ENCODE measurements around the gene GPR153. TPM values are rescaled to one million over a fixed set of nuclear protein-coding genes. Genes with fewer than 3 reads are reported as not detected.

Gene GPR153
- total and polyA plus RNA-seq, 2 donors (not counting 1 experiment from before 2014, with no cell fraction given), result 0.04 to 0.20 TPM

GRCh38 chr1:6199298-6200187 is 61.4 kb downstream of the GPR153 start, which contains the start of gene RPL22:
Gene RPL22, minus strand, starts transcription at chr1:6199595. Its CDS starts 22 bp downstream, at chr1:6199573.
- H3K27ac ChIP-seq (ENCODE audit: low read length in 2 of 2), result peak within 1 kb of the TSS; percentile 44 to 83

More at GRCh38 chr1:6199298-6200187, 61.4 kb downstream of the GPR153 start, which contains the start of gene RPL22:
- H3K4me3 Mint-ChIP-seq, result peak within 1 kb of the TSS; percentile 90
- peaks cover 64% of the 10 kb centered on the region for H3K79me2 ChIP-seq (ENCODE audit: control insufficient read depth, insufficient read depth, low read length)
- TF ChIP-seq EZH2 (IDR thresholded peaks at IDR 0.05; ENCODE audit: borderline replicate concordance, insufficient read depth, low read depth, low read length, poor library complexity, severe bottlenecking) (no peak), CTCF (IDR thresholded peaks at IDR 0.05) (no peak)
- DNase-seq (peak; percentile 98), ATAC-seq (ENCODE audit: low read depth) (peak; percentile 93)
- H3K27me3 ChIP-seq (replicated peaks in 1 of 4; ENCODE audit: control extremely low read depth in 1 of 4, control insufficient read depth in 3 of 4, insufficient read depth in 4 of 4, low read length in 3 of 4), result peaks cover 0 to 3% (median under 1%) of the 10 kb centered on the region in 4 experiments
- H3K4me3 ChIP-seq (ENCODE audit: control extremely low read depth in 1 of 5, extremely low read depth in 1 of 5, insufficient read depth in 1 of 5, low read depth in 2 of 5, low read length in 4 of 5), result peak within 1 kb of the TSS; percentile 75 to 99 (median 89)
- peaks cover 46% of the 10 kb centered on the region for H4K20me1 ChIP-seq (ENCODE audit: control insufficient read depth, insufficient read depth, low read length, poor library complexity, severe bottlenecking)
- H3K4me1 ChIP-seq (ENCODE audit: control insufficient read depth in 2 of 2, insufficient read depth in 2 of 2, low read length in 2 of 2), result peaks cover 23 to 24% of the 10 kb centered on the region in 2 donors
- peaks cover 39% of the 10 kb centered on the region for H3K4me1 Mint-ChIP-seq
- intact Hi-C loops (cut with micrococcal nuclease), result loop anchor here (1.0 to 10.0 kb wide), 7 partner anchors 9 to 585 kb away; partner anchors contain the start of genes ACOT7, CAMTA1, DNAJC11 and ICMT
- peaks cover 6% of the 10 kb centered on the region for H3K27me3 Mint-ChIP-seq
- no peaks in the 10 kb centered on the region for H3K9me3 Mint-ChIP-seq (ENCODE audit: insufficient read depth)
- H3K9me3 ChIP-seq (ENCODE audit: control extremely low read depth in 1 of 3, control insufficient read depth in 2 of 3, insufficient read depth in 1 of 3, low read length in 2 of 3), result peaks cover 0 to 4% (median 0%) of the 10 kb centered on the region in 3 donors
- 3% methylated on average over 51 of the region's 53 CpGs for WGBS (ENCODE audit: insufficient coverage)
- H3K36me3 ChIP-seq (replicated peaks in 1 of 2; ENCODE audit: control extremely low read depth in 1 of 2, control insufficient read depth in 1 of 2, extremely low read depth in 1 of 2, insufficient read depth in 2 of 2, low read length in 1 of 2), result peaks cover 0 to 22% of the 10 kb centered on the region in 2 experiments
- peak within 1 kb of the TSS; percentile 83 for H2AFZ ChIP-seq (ENCODE audit: insufficient read depth, low read depth, low read length, poor library complexity, severe bottlenecking)
- H3K9ac ChIP-seq (ENCODE audit: low read length), result peak within 1 kb of the TSS; percentile 93
- peak within 1 kb of the TSS; percentile 96 for H3K27ac Mint-ChIP-seq
- POLR2A ChIA-PET, result interaction anchor here (1.3 kb wide), 1 partner anchor 174 kb away, joined by 3 read pairs; no protein-coding TSS in a partner anchor
- CTCF ChIA-PET, result interaction anchor here (1.0 to 1.6 kb wide), 2 partner anchors 14 to 35 kb away, joined by 4 to 6 read pairs; no protein-coding TSS in a partner anchor
- peak within 1 kb of the TSS; percentile 92 for H3K4me2 ChIP-seq (replicated peaks; ENCODE audit: low read depth, low read length, poor library complexity, severe bottlenecking)
